Smooth muscle cell (in vitro differentiated cells): ENCODE measurements around the gene UPF1. TPM values are rescaled to one million over a fixed set of nuclear protein-coding genes. Genes with fewer than 3 reads are reported as not detected.

Experiments
- DNase-seq: peaks from one replicate; lab custom pipeline; 2025; ENCODE audit not compliant: unreplicated experiment; lab: John Stamatoyannopoulos, UW
- H2AFZ ChIP-seq: fragments of 200-600 bp; sonication (generic); 2 replicates; pipeline ENCODE4 v1.6.0; 2016; ENCODE audit warnings: antibody characterized with exemption, low read depth, mild to moderate bottlenecking
- H3F3A ChIP-seq: fragments of 200-600 bp; sonication (generic); 2 replicates; pipeline ENCODE4 v1.6.0; 2017; ENCODE audit warnings: antibody characterized with exemption, low read depth
- H3K27ac ChIP-seq: fragments of 200-600 bp; sonication (generic); 2 replicates; pipeline ENCODE4 v1.5.1; 2016; ENCODE audit warnings: low read depth, mild to moderate bottlenecking
- H3K27me3 ChIP-seq: fragments of 200-600 bp; sonication (generic); 2 replicates; pipeline ENCODE4 v1.6.1; 2016; ENCODE audit warnings: low read depth, mild to moderate bottlenecking
- H3K36me3 ChIP-seq: fragments of 200-600 bp; sonication (generic); 2 replicates; pipeline ENCODE4 v1.5.1; 2016; ENCODE audit warnings: low read depth
- H3K4me1 ChIP-seq: fragments of 200-600 bp; sonication (generic); 2 replicates; pipeline ENCODE4 v1.5.1; 2016; ENCODE audit warnings: low read depth
- H3K4me2 ChIP-seq: fragments of 200-600 bp; sonication (generic); 2 replicates; pipeline ENCODE4 v1.6.0; 2016; ENCODE audit warnings: mild to moderate bottlenecking
- H3K4me3 ChIP-seq: fragments of 200-600 bp; sonication (generic); 2 replicates; pipeline ENCODE4 v1.5.1; 2016; ENCODE audit warnings: mild to moderate bottlenecking
- H3K79me2 ChIP-seq: fragments of 200-600 bp; sonication (generic); 2 replicates; pipeline ENCODE4 v1.6.0; 2016; ENCODE audit warnings: low read depth, mild to moderate bottlenecking
- H3K9ac ChIP-seq: fragments of 200-600 bp; sonication (generic); 2 replicates; pipeline ENCODE4 v1.6.0; 2016; ENCODE audit warnings: low read depth
- H3K9me3 ChIP-seq: fragments of 200-600 bp; sonication (generic); replicated peaks from 2 replicates; pipeline ENCODE4 v1.5.1; 2016; ENCODE audit warnings: low read depth
- H4K20me1 ChIP-seq: fragments of 200-600 bp; sonication (generic); 2 replicates; pipeline ENCODE4 v1.6.0; 2016; ENCODE audit warnings: low read depth
- WGBS: methylation state at CpG from one replicate; pipeline ENCODE4 v1.1.7; 2016; ENCODE audit warnings: low lambda C conversion rate; 5-methylcytosine and 5-hydroxymethylcytosine counted together
- polyA plus RNA-seq: library from polyadenylated mRNA; unstranded; fragments of >200 nt; fragmentation: Nextera tagmentation; extraction: Ambion mirVana; gene quantifications from 2 replicates; pipeline ENCODE4 v1.2.1, GENCODE V29; 2016
- total RNA-seq: library from RNA; depleted of rRNA; stranded (reverse); fragments of >200 nt; gene quantifications from 2 replicates; pipeline ENCODE4 v1.2.3, GENCODE V29; 2014
- TF ChIP-seq, protein P1 (sequence below): fragments of 200-600 bp; sonication (generic); IDR thresholded peaks from 2 replicates; pipeline ENCODE4 v1.5.1; 2017; ENCODE audit warnings: borderline replicate concordance, mild to moderate bottlenecking, antibody characterized with exemption; ENCODE audit not compliant: insufficient read depth, poor library complexity, severe bottlenecking

Gene UPF1
- total and polyA plus RNA-seq, 2 experiments from 2014 or later, result 30.3 to 37.8 TPM

DNA sequence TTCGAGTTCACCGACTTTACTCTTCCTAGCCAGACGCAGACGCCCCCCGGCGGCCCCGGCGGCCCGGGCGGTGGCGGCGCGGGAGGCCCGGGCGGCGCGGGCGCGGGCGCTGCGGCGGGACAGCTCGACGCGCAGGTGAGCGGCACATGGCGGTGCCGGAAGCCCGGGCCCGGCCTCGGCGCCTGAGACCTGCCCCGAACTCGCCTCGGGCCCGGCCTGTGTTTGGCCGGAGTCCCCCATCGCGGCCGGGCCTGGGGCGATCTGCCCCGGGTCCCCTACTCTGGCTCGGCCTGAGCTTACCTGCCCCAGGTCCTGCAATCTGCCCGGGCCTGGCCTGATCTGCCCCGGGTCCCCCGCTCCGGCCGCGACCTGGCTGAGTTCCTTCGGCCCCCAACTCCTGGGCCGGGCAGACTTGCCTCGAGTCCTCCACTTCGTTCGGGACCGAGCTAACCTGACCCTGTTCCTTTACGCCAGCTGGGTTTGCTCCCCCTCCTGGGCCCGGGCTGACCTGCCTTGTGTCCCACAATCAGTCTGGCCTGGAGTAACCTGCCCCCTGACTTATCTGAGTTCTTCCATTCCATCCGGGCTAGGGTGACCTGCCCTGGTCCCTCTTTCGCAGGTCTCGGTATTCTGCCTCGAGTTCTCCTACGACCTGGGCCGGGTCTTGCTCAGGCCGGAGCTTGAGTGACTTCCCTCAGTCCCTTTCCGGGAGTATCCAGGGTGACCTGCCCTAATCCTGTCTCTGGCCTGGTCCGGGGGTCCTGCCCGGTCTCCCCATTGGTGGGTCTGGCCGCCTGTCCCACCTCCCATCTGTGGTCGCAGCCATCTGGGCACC is 764 bp downstream of the UPF1 start:
- Histone ChIP-seq H3K4me1 (peaks cover 20% of the 10 kb centered on the region), H3K4me3 (peak overlapping the region; percentile 85), H3K27me3 (no peaks in the 10 kb centered on the region), H3K27ac (no peak overlapping the region), H3K9ac (peak overlapping the region; percentile 90), H3F3A (peaks cover 7% of the 10 kb centered on the region), H2AFZ (no peak overlapping the region), H3K9me3 (no peaks in the 10 kb centered on the region), H3K4me2 (peak overlapping the region; percentile 92), H3K36me3 (no peaks in the 10 kb centered on the region), H3K79me2 (peaks cover 56% of the 10 kb centered on the region), H4K20me1 (peaks cover 52% of the 10 kb centered on the region)
- TF ChIP-seq, protein P1, sequence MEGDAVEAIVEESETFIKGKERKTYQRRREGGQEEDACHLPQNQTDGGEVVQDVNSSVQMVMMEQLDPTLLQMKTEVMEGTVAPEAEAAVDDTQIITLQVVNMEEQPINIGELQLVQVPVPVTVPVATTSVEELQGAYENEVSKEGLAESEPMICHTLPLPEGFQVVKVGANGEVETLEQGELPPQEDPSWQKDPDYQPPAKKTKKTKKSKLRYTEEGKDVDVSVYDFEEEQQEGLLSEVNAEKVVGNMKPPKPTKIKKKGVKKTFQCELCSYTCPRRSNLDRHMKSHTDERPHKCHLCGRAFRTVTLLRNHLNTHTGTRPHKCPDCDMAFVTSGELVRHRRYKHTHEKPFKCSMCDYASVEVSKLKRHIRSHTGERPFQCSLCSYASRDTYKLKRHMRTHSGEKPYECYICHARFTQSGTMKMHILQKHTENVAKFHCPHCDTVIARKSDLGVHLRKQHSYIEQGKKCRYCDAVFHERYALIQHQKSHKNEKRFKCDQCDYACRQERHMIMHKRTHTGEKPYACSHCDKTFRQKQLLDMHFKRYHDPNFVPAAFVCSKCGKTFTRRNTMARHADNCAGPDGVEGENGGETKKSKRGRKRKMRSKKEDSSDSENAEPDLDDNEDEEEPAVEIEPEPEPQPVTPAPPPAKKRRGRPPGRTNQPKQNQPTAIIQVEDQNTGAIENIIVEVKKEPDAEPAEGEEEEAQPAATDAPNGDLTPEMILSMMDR, result peak; percentile 24
- DNase-seq, result no peak
- 2% methylated on average over 34 of the region's 69 CpGs for WGBS

DNA sequence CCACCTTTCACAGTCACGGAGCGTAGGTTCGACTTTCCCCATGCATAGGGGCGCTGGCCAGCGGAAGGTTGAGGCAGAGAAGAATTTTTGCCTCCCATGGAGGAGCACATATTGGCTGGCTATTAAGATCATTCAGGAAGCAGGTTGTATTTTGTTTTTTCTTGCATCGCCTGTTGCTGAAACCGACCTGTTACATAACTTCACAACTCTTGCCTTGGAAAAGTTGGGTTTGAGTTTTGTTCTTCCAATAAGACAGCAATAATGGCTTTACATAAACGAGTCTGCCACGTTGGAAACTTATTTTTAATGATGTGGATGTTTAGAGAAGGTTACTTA is 1.4 kb downstream of the UPF1 start:
- no peak overlapping the region for H2AFZ ChIP-seq
- H3K79me2 ChIP-seq, result peaks cover 62% of the 10 kb centered on the region
- no peaks in the 10 kb centered on the region for H3K36me3 ChIP-seq
- H3K9ac ChIP-seq, result peak overlapping the region; percentile 73
- TF ChIP-seq, protein P1, result no peak
- peaks cover 20% of the 10 kb centered on the region for H3K4me1 ChIP-seq
- DNase-seq, result no peak
- H4K20me1 ChIP-seq, result peaks cover 58% of the 10 kb centered on the region
- H3K9me3 ChIP-seq, result no peaks in the 10 kb centered on the region
- H3K27me3 ChIP-seq, result no peaks in the 10 kb centered on the region
- peak overlapping the region; percentile 92 for H3K4me2 ChIP-seq
- no peak overlapping the region for H3K27ac ChIP-seq
- H3K4me3 ChIP-seq, result peak overlapping the region; percentile 85
- 9% methylated on average over 9 of the region's 9 CpGs for WGBS
- H3F3A ChIP-seq, result peaks cover 7% of the 10 kb centered on the region

DNA sequence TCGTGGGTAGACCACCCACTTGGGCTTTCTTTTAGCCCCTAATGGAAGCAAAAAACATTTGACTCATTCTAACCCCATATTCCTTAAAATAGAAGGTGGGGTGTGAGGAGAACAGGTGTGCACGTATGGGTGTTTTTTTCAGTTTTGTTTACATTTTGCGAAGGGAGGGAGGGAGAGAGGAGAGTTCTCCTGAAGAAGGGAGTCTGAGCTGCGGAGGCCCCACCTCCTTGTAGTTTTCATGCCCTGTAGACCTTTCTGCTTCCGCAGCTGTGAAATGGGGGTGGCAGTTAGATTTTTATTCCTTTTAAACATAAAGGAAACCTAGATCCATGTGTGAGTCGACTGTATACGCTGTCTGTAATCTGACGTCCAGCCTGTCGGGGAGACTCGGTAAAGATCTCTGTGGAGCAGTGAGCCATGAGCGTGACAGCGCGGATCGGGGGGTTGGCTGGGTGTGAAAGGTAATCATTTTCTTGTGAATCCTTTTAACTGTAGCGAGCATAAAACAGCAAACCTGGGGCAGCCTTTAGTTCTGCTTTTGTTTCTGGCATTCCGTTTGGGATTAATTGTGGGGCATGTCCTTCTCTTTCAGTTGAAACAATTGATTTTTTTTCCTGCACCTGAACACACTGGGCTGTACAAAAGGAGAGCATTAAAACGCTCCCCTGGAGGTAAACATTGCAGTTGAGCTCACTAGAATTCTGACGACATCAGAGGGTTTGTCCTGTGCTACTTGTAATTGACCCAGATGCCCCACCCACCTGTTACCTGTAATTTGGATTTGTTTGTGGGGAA is 2.3 kb downstream of the UPF1 start:
- WGBS, result 50% methylated on average over 18 of the region's 18 CpGs
- no peak for DNase-seq
- peaks cover 20% of the 10 kb centered on the region for H3K4me1 ChIP-seq
- H3K4me3 ChIP-seq, result peak overlapping the region; percentile 85
- H3K27ac ChIP-seq, result no peak overlapping the region
- no peaks in the 10 kb centered on the region for H3K9me3 ChIP-seq
- peak overlapping the region; percentile 43 for H3K9ac ChIP-seq
- H3K79me2 ChIP-seq, result peaks cover 71% of the 10 kb centered on the region
- H3K36me3 ChIP-seq, result no peaks in the 10 kb centered on the region
- TF ChIP-seq, protein P1, result no peak
- H3K27me3 ChIP-seq, result no peaks in the 10 kb centered on the region
- no peak overlapping the region for H2AFZ ChIP-seq
- H4K20me1 ChIP-seq, result peaks cover 67% of the 10 kb centered on the region
- H3K4me2 ChIP-seq, result peak overlapping the region; percentile 92
- H3F3A ChIP-seq, result peaks cover 7% of the 10 kb centered on the region
